ENCODE measurements around the gene UBN2. TPM values are rescaled to one million over a fixed set of nuclear protein-coding genes. Genes with fewer than 3 reads are reported as not detected.

The UBN2 gene
- total RNA-seq, 1 donor, result 6.5 TPM

DNA sequence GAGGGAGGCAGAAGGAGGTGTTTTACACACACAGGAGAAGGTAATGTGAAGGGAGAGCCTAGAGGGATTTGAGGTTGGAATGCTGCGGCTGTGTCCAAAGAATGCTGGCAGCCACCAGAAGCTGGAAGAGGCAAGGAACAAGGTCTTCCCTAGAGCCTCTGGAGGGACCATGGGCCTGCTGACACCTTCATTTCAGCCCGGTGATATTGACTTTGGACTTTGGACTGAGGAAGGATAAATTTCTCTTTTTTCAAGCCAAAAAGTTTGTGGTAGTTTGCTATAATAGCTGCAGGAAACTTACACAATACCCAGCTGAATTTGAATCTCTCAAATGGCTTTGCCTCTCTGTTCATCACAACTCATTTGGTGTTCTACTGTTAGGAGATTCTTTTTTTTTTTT, 34.6 kb downstream of the UBN2 start:
- TF ChIP-seq, protein P1, sequence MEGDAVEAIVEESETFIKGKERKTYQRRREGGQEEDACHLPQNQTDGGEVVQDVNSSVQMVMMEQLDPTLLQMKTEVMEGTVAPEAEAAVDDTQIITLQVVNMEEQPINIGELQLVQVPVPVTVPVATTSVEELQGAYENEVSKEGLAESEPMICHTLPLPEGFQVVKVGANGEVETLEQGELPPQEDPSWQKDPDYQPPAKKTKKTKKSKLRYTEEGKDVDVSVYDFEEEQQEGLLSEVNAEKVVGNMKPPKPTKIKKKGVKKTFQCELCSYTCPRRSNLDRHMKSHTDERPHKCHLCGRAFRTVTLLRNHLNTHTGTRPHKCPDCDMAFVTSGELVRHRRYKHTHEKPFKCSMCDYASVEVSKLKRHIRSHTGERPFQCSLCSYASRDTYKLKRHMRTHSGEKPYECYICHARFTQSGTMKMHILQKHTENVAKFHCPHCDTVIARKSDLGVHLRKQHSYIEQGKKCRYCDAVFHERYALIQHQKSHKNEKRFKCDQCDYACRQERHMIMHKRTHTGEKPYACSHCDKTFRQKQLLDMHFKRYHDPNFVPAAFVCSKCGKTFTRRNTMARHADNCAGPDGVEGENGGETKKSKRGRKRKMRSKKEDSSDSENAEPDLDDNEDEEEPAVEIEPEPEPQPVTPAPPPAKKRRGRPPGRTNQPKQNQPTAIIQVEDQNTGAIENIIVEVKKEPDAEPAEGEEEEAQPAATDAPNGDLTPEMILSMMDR (IDR thresholded peaks at IDR 0.05; ENCODE audit: insufficient read depth, low read depth, low read length), result no peak
- no peak for DNase-seq (ENCODE audit: low read depth)
- no peak overlapping the region for H3K4me3 ChIP-seq (ENCODE audit: low read depth, low read length)

DNA sequence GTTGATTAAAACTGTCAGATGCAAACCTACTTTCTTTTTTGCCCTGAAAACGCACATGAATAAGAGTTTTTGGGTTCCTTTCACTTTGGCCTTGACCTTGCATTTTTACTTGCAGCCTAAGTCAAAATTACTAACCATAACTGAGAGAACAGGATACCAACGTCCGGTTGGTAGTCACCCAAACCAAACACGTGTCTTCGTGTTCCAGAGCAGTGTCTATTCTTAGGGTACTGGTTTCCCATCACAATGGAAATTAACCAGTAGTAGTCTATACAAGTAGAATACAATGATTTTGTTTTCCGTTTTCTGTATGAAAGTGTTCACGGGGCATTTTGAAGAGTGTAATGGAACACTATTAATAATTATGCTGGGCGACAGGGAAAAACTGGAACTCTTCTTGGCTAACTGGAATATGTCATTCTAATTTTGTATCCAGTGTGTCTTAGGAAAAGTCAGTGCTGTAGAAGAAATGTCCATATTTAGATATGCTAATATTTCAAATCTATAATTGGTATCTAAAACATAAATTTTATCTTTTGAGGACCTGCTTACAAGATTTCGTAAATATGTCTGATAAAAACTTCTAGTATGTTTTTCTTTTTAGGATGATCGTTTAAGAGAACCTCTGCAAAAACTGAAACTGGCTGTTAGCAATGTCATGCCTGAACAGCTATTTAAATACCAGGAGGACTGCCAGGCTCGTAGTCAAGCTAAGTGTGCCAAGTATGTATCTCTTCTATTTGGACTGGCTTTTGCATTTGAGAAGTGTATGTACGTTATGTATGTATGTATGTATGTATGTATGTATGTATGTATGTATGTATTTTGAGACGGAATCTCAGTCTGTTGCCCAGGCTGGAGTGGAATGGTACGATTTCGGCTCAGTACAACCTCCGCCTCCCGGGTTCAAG, 40.9 kb downstream of the UBN2 start:
- DNase-seq (ENCODE audit: low read depth), result no peak
- TF ChIP-seq, protein P1 (IDR thresholded peaks at IDR 0.05; ENCODE audit: insufficient read depth, low read depth, low read length), result no peak
- H3K4me3 ChIP-seq (ENCODE audit: low read depth, low read length), result no peak overlapping the region

DNA sequence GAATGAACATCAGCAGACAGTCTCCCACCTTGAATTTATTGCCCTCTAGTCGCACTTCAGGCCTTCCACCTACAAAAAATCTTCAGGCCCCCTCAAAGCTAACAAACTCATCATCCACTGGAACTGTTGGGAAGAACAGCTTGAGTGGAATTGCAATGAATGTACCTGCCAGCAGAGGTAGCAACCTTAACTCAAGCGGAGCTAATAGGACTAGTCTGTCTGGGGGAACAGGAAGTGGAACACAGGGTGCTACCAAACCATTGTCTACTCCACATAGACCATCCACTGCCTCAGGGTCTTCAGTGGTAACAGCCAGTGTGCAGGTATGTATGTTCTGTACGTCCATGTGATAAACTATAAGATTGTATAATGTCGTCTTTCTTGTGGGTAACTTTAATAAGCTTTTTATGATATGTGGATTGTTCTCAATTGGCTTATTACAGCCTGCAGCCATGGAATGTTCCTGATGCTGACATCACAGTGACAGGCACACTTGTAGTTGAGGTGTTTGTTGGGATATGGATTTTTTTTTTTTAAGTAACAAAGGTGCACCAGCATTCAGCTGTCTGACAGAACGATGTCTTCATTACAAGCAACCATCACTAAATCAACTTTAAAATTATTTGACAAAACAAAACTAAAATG, 53.3 kb downstream of the UBN2 start:
- TF ChIP-seq, protein P1 (IDR thresholded peaks at IDR 0.05; ENCODE audit: insufficient read depth, low read depth, low read length), result no peak
- DNase-seq (ENCODE audit: low read depth), result no peak
- H3K4me3 ChIP-seq (ENCODE audit: low read depth, low read length), result no peak overlapping the region

DNA sequence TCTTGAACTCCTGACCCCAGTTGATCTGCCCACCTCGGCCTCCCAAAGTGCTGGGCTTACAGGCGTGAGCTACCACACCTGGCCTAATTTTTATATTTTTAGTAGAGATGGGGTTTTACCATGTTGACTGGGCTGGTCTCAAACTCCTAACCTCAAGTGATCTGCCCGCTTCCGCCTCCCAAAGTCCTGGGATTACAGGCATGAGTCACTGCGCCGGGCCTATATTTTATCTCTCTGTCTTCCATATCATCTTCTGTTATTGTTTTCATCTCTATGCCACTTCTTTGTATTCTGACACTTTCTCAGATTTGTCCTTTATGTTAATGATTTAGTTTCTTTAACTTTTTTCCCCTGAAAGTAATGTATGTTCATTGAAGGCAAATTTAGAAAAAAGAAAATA, 55.1 kb downstream of the UBN2 start:
- TF ChIP-seq, protein P1 (IDR thresholded peaks at IDR 0.05; ENCODE audit: insufficient read depth, low read depth, low read length), result no peak
- H3K4me3 ChIP-seq (ENCODE audit: low read depth, low read length), result no peak overlapping the region
- DNase-seq (ENCODE audit: low read depth), result no peak

DNA sequence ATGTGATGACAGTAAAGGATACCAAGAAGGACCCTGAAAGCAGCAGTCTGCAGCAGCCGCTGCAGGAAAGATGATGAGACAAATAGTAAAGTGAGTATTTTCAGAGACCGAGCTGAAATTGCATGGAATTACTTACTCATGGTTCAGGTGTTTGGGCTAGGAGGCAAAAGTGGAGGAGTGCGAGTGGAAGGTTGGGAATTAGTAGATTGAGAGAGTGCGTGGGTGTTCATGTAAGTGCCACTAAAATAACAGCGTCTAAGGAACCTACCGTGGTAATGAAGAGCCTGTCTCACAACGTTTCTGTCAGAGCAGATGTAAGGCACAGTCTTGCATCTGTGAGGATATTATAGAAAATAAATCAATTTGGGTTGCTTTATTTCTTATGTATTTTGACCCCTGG, 61.8 kb downstream of the UBN2 start:
- DNase-seq (ENCODE audit: low read depth), result no peak
- TF ChIP-seq, protein P1 (IDR thresholded peaks at IDR 0.05; ENCODE audit: insufficient read depth, low read depth, low read length), result no peak
- H3K4me3 ChIP-seq (ENCODE audit: low read depth, low read length), result no peak overlapping the region

DNA sequence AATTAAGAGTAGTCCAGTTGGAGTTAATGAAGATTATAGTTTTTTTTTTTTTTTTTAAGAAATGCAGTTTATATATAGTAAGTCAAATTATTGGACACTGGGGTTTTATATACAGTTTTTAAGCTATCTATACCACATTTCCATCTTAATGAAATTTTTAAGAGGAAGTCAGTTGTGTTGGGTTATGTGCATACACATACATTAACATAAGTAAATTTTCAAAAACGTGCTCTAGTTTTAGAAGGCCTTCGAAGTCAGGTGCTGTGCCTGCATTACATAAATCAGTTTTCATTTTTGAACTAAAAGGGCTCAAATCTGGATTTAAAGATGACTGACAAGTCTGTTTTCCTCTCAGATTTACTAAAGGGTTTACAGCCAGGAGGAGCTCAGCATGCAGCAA, 62.5 kb downstream of the UBN2 start:
- TF ChIP-seq, protein P1 (IDR thresholded peaks at IDR 0.05; ENCODE audit: insufficient read depth, low read depth, low read length), result no peak
- no peak overlapping the region for H3K4me3 ChIP-seq (ENCODE audit: low read depth, low read length)
- DNase-seq (ENCODE audit: low read depth), result no peak

Measured in fibroblast of villous mesenchyme (primary cell).